SK-N-MC (cell line): Measurements from ENCODE around the gene MTA2.
A peak's percentile ranks its signal among the peaks of the same experiment; 100 is the strongest.
"Not testable (repeated sequence)": the region's sequence is repeated elsewhere in the genome, so short reads cannot be mapped to it uniquely, and the experiment has no call there.

Experiments used
- DNase-seq: peaks from one replicate; pipeline ENCODE4 v3.0.0-alpha.2; 2011; ENCODE audit warnings: low read depth, low spot score
- H3K27ac ChIP-seq: fragments of 200-600 bp; sonication (generic); 2 replicates; pipeline ENCODE4 v1.5.1; 2016; ENCODE audit warnings: mixed run types
- H3K36me3 ChIP-seq: fragments of 200-600 bp; sonication (generic); 2 replicates; pipeline ENCODE4 v1.6.1; 2017; ENCODE audit warnings: antibody characterized with exemption, low read length, mixed read lengths; ENCODE audit not compliant: insufficient read depth
- H3K4me3 ChIP-seq: fragments of 200-600 bp; sonication (generic); 2 replicates; pipeline ENCODE4 v1.5.1; 2016
- H3K9ac ChIP-seq: fragments of 200-600 bp; sonication (generic); 2 replicates; pipeline ENCODE4 v1.8.0; 2017; ENCODE audit warnings: mixed run types, mixed read lengths; ENCODE audit not compliant: insufficient read length
- H3K9me3 ChIP-seq: fragments of 200-600 bp; sonication (generic); 2 replicates; pipeline ENCODE4 v1.6.1; 2017; ENCODE audit warnings: low read depth, mild to moderate bottlenecking, antibody characterized with exemption, low read length, moderate library complexity, mixed read lengths
- EZH2 ChIP-seq: fragments of 200-600 bp; sonication (generic); IDR thresholded peaks from one replicate; pipeline ENCODE4 v1.6.1; 2017; ENCODE audit warnings: antibody characterized with exemption
- FOXP2 ChIP-seq: optimal IDR thresholded peaks from 2 replicates; pipeline ENCODE3; 2011; ENCODE audit warnings: mild to moderate bottlenecking, moderate library complexity; ENCODE audit not compliant: insufficient read depth; ENCODE audit errors: extremely low read length, control extremely low read depth
- POLR2AphosphoS5 ChIP-seq: IDR thresholded peaks from 2 replicates; pipeline ENCODE4 v1.6.1; 2012; ENCODE audit warnings: mild to moderate bottlenecking, low read depth, low read length, borderline replicate concordance

Gene MTA2

GRCh38 chr11:62645946-62646824 is 44.5 kb upstream of the MTA2 start, which contains the start of gene GANAB:
Gene GANAB (minus strand): TSS chr11:62646613. CDS start chr11:62646599, 14 bp downstream.
- peak; percentile 78 for DNase-seq
- H3K9me3 ChIP-seq = no peaks in the 10 kb centered on the region
- H3K4me3 ChIP-seq = peak within 1 kb of the TSS; percentile 98
- H3K36me3 ChIP-seq = peaks cover 34% of the 10 kb centered on the region
- H3K27ac ChIP-seq = peak within 1 kb of the TSS; percentile 80
- peak within 1 kb of the TSS; percentile 96 for H3K9ac ChIP-seq
- no peak for TF ChIP-seq FOXP2
- peak; percentile 95 for TF ChIP-seq POLR2AphosphoS5

GRCh38 chr11:62645671-62645945 is 43.9 kb upstream of the MTA2 start:
- H3K4me3 ChIP-seq = peak overlapping the region; percentile 98
- H3K9ac ChIP-seq = peak overlapping the region; percentile 96
- no peak for TF ChIP-seq POLR2AphosphoS5
- TF ChIP-seq FOXP2 = no peak
- TF ChIP-seq EZH2 = no peak
- H3K9me3 ChIP-seq = no peaks in the 10 kb centered on the region
- peak overlapping the region; percentile 80 for H3K27ac ChIP-seq
- DNase-seq = no peak
- peaks cover 34% of the 10 kb centered on the region for H3K36me3 ChIP-seq

GRCh38 chr11:62644220-62644619 is 42.6 kb upstream of the MTA2 start:
- peaks cover 34% of the 10 kb centered on the region for H3K36me3 ChIP-seq
- no peak for DNase-seq
- no peak overlapping the region for H3K27ac ChIP-seq
- TF ChIP-seq FOXP2 = no peak
- no peak overlapping the region for H3K9ac ChIP-seq
- H3K9me3 ChIP-seq = no peaks in the 10 kb centered on the region
- no peak overlapping the region for H3K4me3 ChIP-seq

- Histone ChIP-seq H3K9me3 (no peaks in the 10 kb centered on the region), H3K27ac (no peak overlapping the region), H3K4me3 (no peak overlapping the region), H3K36me3 (peaks cover 89% of the 10 kb centered on the region), H3K9ac (no peak overlapping the region)
- DNase-seq = no peak
- TF ChIP-seq FOXP2 (no peak), POLR2AphosphoS5 (no peak), EZH2 (no peak)
Measured at GRCh38 chr11:62632492-62632891, 30.8 kb upstream of the MTA2 start.

DNA sequence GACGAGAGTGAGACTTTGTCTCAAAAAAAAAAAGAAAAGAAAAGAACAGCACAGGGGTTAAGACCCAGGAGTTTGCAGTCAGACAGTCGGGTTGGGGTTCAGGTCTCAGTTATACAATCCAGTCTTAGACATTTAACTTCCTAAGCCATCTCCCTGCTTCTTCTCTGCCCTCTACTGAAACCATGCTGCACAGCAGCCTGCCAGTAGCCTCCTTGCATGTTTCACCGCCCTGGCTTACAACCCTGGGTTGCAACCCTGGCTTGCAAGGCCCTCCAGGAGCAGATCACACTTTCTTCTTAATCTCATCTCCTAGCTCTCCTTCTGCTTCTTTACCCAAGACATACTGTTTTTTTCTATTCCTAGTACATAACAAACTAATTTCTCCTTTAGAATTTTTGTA is 26.0 kb upstream of the MTA2 start:
- no peaks in the 10 kb centered on the region for H3K9me3 ChIP-seq
- DNase-seq = no peak
- H3K9ac ChIP-seq = no peak overlapping the region
- H3K27ac ChIP-seq = no peak overlapping the region
- H3K4me3 ChIP-seq = no peak overlapping the region
- H3K36me3 ChIP-seq = peaks cover 70% of the 10 kb centered on the region
- no peak for TF ChIP-seq EZH2
- TF ChIP-seq POLR2AphosphoS5 = no peak
- TF ChIP-seq FOXP2 = no peak

- Histone ChIP-seq H3K36me3 (peaks cover 24% of the 10 kb centered on the region), H3K9ac (no peak overlapping the region), H3K4me3 (peak overlapping the region; percentile 83), H3K27ac (peak overlapping the region; percentile 92), H3K9me3 (no peaks in the 10 kb centered on the region)
- DNase-seq = no peak
- TF ChIP-seq FOXP2 = no peak
Measured at GRCh38 chr11:62622476-62623089, 20.9 kb upstream of the MTA2 start.

GRCh38 chr11:62621567-62622470 is 20.2 kb upstream of the MTA2 start, which contains the start of gene B3GAT3:
Gene B3GAT3 (minus strand): TSS chr11:62621986. CDS start chr11:62621947, 39 bp downstream.
- peak within 1 kb of the TSS; percentile 79 for H3K9ac ChIP-seq
- H3K9me3 ChIP-seq = no peaks in the 10 kb centered on the region
- H3K36me3 ChIP-seq = peaks cover 19% of the 10 kb centered on the region
- peak within 1 kb of the TSS; percentile 83 for H3K4me3 ChIP-seq
- DNase-seq = no peak
- peak within 1 kb of the TSS; percentile 92 for H3K27ac ChIP-seq
- no peak for TF ChIP-seq EZH2
- peak; percentile 70 for TF ChIP-seq POLR2AphosphoS5

GRCh38 chr11:62621027-62621566 is 19.4 kb upstream of the MTA2 start:
- H3K36me3 ChIP-seq = peaks cover 12% of the 10 kb centered on the region
- no peaks in the 10 kb centered on the region for H3K9me3 ChIP-seq
- H3K4me3 ChIP-seq = peak overlapping the region; percentile 83
- peak overlapping the region; percentile 92 for H3K27ac ChIP-seq
- peak overlapping the region; percentile 79 for H3K9ac ChIP-seq
- DNase-seq = no peak
- TF ChIP-seq FOXP2 (no peak), POLR2AphosphoS5 (no peak), EZH2 (no peak)

- H3K27ac ChIP-seq, H3K9ac ChIP-seq, H3K4me3 ChIP-seq, H3K9me3 ChIP-seq, DNase-seq, H3K36me3 ChIP-seq: not testable (repeated sequence)
Measured at GRCh38 chr11:62616957-62617356, 15.3 kb upstream of the MTA2 start.
